Adrenal gland (tissue), 19 donors: Measurements from ENCODE around the gene ANXA10. TPM values are rescaled to one million over a fixed set of nuclear protein-coding genes. Genes with fewer than 3 reads are reported as not detected.

Experiments
- DNase-seq, 7 donors: peaks; one replicate each; pipeline ENCODE4 v3.0.0-alpha.2; 2019 to 2020
- H3K27ac ChIP-seq, 5 donors: fragments of 200-600 bp; sonication (generic) in 4 of 5; 1 replicate in 3 of 5; 2 replicates in 2 of 5; pipeline versions ENCODE4 v1.5.1 to v1.8.0; 2016 to 2020; ENCODE audit warnings: mild to moderate bottlenecking in 1 of 5
- H3K27me3 ChIP-seq: fragments of 200-600 bp; 2 replicates; pipeline ENCODE4 v1.8.0; 2021
- H3K36me3 ChIP-seq, 2 donors: fragments of 200-600 bp; replicated peaks in 1 of 2; 1 replicate in 1 of 2; 2 replicates in 1 of 2; pipeline versions ENCODE4 v1.5.1 to v1.8.0; 2018 to 2022
- H3K4me1 ChIP-seq, 2 donors: fragments of 200-600 bp; replicated peaks in 1 of 2; 1 replicate in 1 of 2; 2 replicates in 1 of 2; pipeline versions ENCODE4 v1.5.1 to v1.8.0; 2018 to 2021
- H3K4me3 ChIP-seq, 4 donors: fragments of 200-600 bp; sonication (generic) in 3 of 4; one replicate each; pipeline ENCODE4 v1.5.1; 2016 to 2018
- H3K9me3 ChIP-seq, 3 donors: fragments of 200-600 bp; sonication (generic) in 1 of 3; replicated peaks in 1 of 3; 1 replicate in 2 of 3; 2 replicates in 1 of 3; pipeline versions ENCODE4 v1.5.1 to v1.8.0; 2016 to 2021
- POLR2A ChIP-seq, 2 donors: fragments of 450-650 bp; IDR thresholded peaks; one replicate each; pipeline ENCODE4 v1.6.1; 2017; ENCODE audit warnings: antibody characterized with exemption in 2 of 2, mild to moderate bottlenecking in 2 of 2, moderate library complexity in 1 of 2
- WGBS, 4 donors: extraction: QIAGEN DNeasy Blood & Tissue Kit in 2 of 4; methylation state at CpG; one replicate each; pipeline versions ENCODE4 v1.1.5 to v1.1.7; 2013 to 2017; 5-methylcytosine and 5-hydroxymethylcytosine counted together
- intact Hi-C, 2 donors: fragments of 100-400 bp; cut with DNase I; formaldehyde crosslinking; loops; one replicate each; pipeline versions ENCODE4 v1.14.1 to v1.15.0; 2022 to 2023
- long read RNA-seq, 10 donors: library from polyadenylated mRNA in 3 of 10; unstranded in 2 of 10; stranded (forward) in 1 of 10; transcript quantifications; one replicate each; pipeline ENCODE4 v2.0.0 and lab custom pipeline, GENCODE V29; 2021 to 2026
- polyA plus RNA-seq, 3 donors: library from polyadenylated mRNA; stranded (reverse); fragments of 200-250 nt in 2 of 3; fragments of 350-450 nt in 1 of 3; fragmentation: Illumina TruSeq in 1 of 3; extraction: RNeasy Lipid Tissue Mini Kit (QIAGEN cat#74804) in 1 of 3; gene quantifications; one replicate each; pipeline ENCODE4 v1.2.3, GENCODE V29; 2013 to 2014
- total RNA-seq, 9 donors: library from RNA; depleted of rRNA in 4 of 9; stranded (reverse); fragments of >200 nt in 4 of 9; fragments of 120-200 nt in 1 of 9; fragmentation: NEBNext Ultra II Directional in 1 of 9; extraction: Animal tissue kit (Norgen Biotek cat#: 25700) in 1 of 9; gene quantifications; one replicate each; pipeline versions ENCODE4 v1.1.0 to v1.2.4, GENCODE V29; 2013 to 2023
- TF ChIP-seq, protein P1 (sequence below), 6 experiments: fragments of 450-650 bp in 4 of 6; fragments of 200-600 bp in 2 of 6; sonication (generic) in 1 of 6; IDR thresholded peaks; 1 replicate in 5 of 6; 2 replicates in 1 of 6; pipeline versions ENCODE4 v1.5.1 to v1.8.0; 2016 to 2021; ENCODE audit warnings: antibody characterized with exemption in 6 of 6, mild to moderate bottlenecking in 2 of 6, moderate library complexity in 1 of 6
- donor health status: healthy with polysubstance abuse.
- donor health status: Bipolar disorder and iron deficiency.
- donor health status: DM: yes; HTN: yes; CAD: no.
- donor health status: DM: no; HTN: no; CAD: no.
- donor health status: DM: no; HTN: no; CAD: no.
- donor health status: DM: yes; HTN: yes; CAD: no.

The ANXA10 gene, protein sequence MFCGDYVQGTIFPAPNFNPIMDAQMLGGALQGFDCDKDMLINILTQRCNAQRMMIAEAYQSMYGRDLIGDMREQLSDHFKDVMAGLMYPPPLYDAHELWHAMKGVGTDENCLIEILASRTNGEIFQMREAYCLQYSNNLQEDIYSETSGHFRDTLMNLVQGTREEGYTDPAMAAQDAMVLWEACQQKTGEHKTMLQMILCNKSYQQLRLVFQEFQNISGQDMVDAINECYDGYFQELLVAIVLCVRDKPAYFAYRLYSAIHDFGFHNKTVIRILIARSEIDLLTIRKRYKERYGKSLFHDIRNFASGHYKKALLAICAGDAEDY
- under 1 TPM in 1 of 9 donors, not detected in 8; 0.17 TPM for total RNA-seq
- polyA plus RNA-seq = not detected
- long read RNA-seq, donor 1 = 0 reads
- long read RNA-seq, donor 2 = 0 reads
- long read RNA-seq, donor 3 = 0 reads
- long read RNA-seq, donor 4 = 0 reads
- long read RNA-seq, donor 5 = 0 reads
- long read RNA-seq, donor 6 = 0 reads
- long read RNA-seq, donor 7 = 0 reads
- long read RNA-seq, donor 8 = 0 reads
- long read RNA-seq, donor 9 = 0 reads
- long read RNA-seq, donor 10 = 0 reads

DNA sequence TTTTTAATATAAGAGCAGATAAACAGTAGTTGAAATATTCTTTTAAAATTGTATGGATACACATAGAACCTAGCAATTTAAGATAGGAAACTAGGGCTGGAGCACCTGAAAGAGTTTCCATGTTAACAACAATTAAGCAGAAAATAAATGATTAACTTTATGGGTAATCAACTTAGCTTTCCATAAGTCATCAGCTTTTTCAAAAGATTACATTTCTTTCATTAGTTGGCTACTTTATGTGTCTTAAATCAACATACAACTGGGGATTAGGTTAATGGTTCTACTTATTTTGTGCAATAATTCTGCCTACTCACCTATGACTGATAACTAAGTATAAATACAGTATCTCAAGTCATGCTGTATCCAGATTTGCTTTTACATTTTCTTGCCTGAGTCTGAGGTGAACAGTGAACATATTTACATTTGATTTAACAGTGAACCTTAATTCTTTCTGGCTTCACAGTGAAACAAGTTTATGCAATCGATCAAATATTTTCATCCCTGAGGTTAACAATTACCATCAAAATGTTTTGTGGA, at the start of gene ANXA10:
Gene ANXA10, plus strand, starts transcription at position 362 of the 537 bp plus-strand sequence. Its CDS starts 164 bp downstream, at position 526.
- no peak within 1 kb of the TSS for H3K4me3 ChIP-seq
- no peak within 1 kb of the TSS for H3K27ac ChIP-seq
- no peak for TF ChIP-seq POLR2A (IDR thresholded peaks at IDR 0.05)
- TF ChIP-seq, protein P1, sequence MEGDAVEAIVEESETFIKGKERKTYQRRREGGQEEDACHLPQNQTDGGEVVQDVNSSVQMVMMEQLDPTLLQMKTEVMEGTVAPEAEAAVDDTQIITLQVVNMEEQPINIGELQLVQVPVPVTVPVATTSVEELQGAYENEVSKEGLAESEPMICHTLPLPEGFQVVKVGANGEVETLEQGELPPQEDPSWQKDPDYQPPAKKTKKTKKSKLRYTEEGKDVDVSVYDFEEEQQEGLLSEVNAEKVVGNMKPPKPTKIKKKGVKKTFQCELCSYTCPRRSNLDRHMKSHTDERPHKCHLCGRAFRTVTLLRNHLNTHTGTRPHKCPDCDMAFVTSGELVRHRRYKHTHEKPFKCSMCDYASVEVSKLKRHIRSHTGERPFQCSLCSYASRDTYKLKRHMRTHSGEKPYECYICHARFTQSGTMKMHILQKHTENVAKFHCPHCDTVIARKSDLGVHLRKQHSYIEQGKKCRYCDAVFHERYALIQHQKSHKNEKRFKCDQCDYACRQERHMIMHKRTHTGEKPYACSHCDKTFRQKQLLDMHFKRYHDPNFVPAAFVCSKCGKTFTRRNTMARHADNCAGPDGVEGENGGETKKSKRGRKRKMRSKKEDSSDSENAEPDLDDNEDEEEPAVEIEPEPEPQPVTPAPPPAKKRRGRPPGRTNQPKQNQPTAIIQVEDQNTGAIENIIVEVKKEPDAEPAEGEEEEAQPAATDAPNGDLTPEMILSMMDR (IDR thresholded peaks at IDR 0.05) = no peak
- H3K27me3 ChIP-seq = no peaks in the 10 kb centered on the region
- H3K9me3 ChIP-seq = peaks cover 0 to 5% (median 5%) of the 10 kb centered on the region in 3 donors
- intact Hi-C loops = no loop called here
- WGBS, 4 donors = 81 to 83% (median 82%) methylated on average over 1 of the region's 1 CpG
- DNase-seq = no peak
- H3K4me1 ChIP-seq = no peaks in the 10 kb centered on the region
- H3K36me3 ChIP-seq = no peaks in the 10 kb centered on the region

DNA sequence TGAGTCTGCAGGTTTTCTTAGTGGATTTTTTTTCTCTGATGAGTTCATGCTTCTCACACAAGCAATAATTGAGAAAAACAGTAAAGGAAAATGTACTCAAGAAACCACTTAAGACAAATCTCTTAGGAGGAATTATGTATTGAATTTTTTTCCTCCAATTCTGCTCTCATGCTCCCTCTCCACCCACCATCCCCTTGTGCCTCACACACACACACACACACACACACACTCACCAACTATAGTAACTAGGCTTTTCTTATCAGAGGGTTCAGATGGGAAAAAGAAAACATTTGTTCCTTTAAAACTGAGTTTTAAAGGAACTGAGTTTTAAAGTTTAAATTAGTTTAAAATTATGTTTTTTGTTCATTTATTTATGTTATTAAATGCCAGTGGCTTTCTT, 47.0 kb upstream of the ANXA10 start:
- intact Hi-C loops = no loop called here
- TF ChIP-seq, protein P1 (IDR thresholded peaks at IDR 0.05) = no peak
- no peak for TF ChIP-seq POLR2A (IDR thresholded peaks at IDR 0.05)
- DNase-seq = no peak
- no peak overlapping the region for H3K27ac ChIP-seq
- H3K9me3 ChIP-seq = no peaks in the 10 kb centered on the region
- H3K36me3 ChIP-seq = no peaks in the 10 kb centered on the region
- H3K27me3 ChIP-seq = no peaks in the 10 kb centered on the region
- no peaks in the 10 kb centered on the region for H3K4me1 ChIP-seq
- no peak overlapping the region for H3K4me3 ChIP-seq

DNA sequence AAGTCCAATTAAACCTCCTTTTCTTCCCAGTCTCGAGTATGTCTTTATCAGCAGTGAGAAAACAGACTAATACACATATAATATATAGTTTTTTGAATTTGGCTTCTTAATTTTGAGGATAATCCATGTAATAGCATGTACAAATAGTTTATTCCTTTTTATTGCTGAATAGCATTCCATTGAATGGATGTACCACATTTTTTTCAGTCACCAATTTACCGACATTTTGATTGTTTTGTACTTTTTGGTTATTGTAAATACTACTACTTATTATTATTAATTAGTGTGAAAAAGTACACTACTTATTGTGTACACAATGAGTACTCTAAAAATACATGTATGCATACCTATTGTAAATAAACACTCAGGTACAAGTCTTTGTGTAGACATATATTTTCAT, 42.3 kb upstream of the ANXA10 start:
- no peak overlapping the region for H3K4me3 ChIP-seq
- no peaks in the 10 kb centered on the region for H3K36me3 ChIP-seq
- DNase-seq = no peak
- intact Hi-C loops = no loop called here
- 57 to 77% (median 64%) methylated on average over 2 of the region's 2 CpGs for WGBS, 4 donors
- H3K4me1 ChIP-seq = no peaks in the 10 kb centered on the region
- TF ChIP-seq POLR2A (IDR thresholded peaks at IDR 0.05) = no peak
- TF ChIP-seq, protein P1 (IDR thresholded peaks at IDR 0.05) = no peak
- no peaks in the 10 kb centered on the region for H3K9me3 ChIP-seq
- no peaks in the 10 kb centered on the region for H3K27me3 ChIP-seq
- no peak overlapping the region for H3K27ac ChIP-seq

DNA sequence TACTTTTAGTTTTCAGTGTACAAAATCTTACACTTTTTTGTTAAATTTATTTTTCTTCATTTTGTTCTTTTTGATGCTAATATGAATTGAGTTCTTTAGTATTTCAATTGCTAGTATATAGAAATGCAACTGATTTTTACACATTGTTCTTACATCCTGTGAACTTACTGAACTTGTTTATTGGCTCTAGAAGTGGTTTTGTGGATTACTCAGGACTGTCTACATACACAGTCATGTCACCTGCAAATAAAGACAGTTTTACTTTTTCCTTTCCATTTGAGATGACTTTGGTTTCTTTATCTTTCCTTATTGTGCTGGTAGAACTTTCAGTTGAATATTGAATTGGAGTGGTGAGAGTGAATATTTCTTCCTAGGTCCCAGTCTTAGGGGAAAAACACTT, 40.8 kb upstream of the ANXA10 start:
- Histone ChIP-seq H3K9me3 (no peaks in the 10 kb centered on the region), H3K27ac (no peak overlapping the region), H3K36me3 (no peaks in the 10 kb centered on the region), H3K4me1 (no peaks in the 10 kb centered on the region), H3K4me3 (no peak overlapping the region), H3K27me3 (no peaks in the 10 kb centered on the region)
- no peak for TF ChIP-seq POLR2A (IDR thresholded peaks at IDR 0.05)
- TF ChIP-seq, protein P1 (IDR thresholded peaks at IDR 0.05) = no peak
- intact Hi-C loops = no loop called here
- DNase-seq = no peak
